ENCODE data around the gene SEC23B.
"Not testable (repeated sequence)": the region's sequence is repeated elsewhere in the genome, so short reads cannot be mapped to it uniquely, and the experiment has no call there.

Gene SEC23B

DNA sequence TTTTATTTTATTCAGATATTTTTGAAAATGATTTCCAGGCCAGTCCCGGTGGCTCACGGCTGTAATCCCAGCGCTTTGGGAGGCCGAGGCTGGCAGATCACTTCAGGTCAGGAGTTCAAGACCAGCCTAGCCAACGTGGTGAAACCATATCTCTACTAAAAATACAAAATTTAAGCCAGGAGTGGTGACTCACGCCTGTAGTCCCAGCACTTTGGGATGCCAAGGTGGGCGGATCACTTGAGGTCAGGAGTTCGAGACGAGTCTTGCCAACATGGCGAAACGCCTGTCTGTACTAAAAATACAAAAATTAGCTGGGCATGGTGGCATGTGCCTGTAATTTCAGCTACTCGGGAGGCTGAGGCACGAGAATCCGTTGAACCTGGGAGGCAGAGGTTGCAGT lies 19.0 kb downstream of the SEC23B start:
- not testable (repeated sequence) for DNase-seq (ENCODE audit: low spot score)

GRCh38 chr20:18527339-18527738 lies 19.6 kb downstream of the SEC23B start:
- DNase-seq (ENCODE audit: low spot score): no peak

DNA sequence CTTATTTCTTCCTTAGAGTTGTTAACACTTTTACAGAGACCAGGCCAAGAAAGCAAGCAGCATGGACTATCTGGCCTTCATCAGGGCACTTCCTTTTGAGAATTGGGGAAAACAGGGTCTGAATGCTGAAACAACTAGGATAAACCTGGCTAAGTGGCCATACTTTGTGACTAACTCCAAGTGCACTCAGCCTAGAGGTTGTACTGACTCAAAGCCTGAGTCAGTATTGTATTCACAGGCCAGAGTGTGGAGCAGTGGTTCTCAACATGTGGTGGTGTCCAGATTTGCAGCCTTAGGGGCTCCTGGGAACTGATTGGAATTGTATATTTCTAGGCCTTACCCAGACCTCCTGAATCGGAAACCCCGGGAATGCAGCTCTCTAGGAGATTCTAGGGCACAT lies 20.1 kb downstream of the SEC23B start:
- no peak for DNase-seq (ENCODE audit: low spot score)

- no peak for DNase-seq (ENCODE audit: low spot score)
Observed at GRCh38 chr20:18529041-18529440, 21.3 kb downstream of the SEC23B start.

DNA sequence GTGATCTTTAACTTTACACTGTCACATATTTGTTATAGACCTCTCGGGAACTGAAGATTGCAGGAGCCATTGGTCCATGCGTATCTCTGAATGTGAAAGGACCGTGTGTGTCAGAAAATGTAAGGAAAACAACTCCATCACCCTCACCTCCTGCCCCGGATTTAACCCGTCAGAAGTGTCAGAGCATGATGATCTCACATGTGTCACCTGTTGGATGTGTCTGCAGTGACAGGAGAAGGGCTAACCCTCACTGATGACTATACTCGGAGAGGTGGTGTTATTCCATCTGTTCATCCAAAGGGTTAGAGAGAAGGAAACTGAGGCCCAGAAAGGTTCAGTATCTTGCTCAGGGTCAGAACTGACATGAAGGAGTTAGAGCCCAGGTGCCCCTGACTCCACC lies 24.9 kb downstream of the SEC23B start:
- no peak for DNase-seq (ENCODE audit: low spot score)

DNA sequence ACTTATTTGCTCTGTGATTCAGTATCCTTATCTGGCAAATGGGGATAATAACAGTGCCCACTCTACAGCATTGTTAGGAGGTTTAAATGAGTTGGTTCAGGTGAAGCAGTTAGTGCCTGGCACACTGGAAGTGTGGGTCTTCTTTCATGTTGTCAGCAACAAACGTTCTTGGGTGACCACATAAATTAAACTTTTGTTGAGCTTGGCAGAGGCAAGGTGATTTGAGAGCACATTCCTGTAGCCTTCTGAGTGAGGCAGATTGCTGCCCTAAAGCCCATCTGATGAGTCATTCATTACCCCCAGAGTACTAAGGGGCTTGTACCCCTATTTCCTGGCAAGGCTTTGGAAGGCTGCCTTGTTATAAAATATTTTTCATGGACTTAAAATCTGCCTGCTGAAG lies 25.8 kb downstream of the SEC23B start:
- DNase-seq (ENCODE audit: low spot score): no peak

- no peak for DNase-seq (ENCODE audit: low spot score)
Observed at GRCh38 chr20:18533978-18534644, 26.4 kb downstream of the SEC23B start.

DNA sequence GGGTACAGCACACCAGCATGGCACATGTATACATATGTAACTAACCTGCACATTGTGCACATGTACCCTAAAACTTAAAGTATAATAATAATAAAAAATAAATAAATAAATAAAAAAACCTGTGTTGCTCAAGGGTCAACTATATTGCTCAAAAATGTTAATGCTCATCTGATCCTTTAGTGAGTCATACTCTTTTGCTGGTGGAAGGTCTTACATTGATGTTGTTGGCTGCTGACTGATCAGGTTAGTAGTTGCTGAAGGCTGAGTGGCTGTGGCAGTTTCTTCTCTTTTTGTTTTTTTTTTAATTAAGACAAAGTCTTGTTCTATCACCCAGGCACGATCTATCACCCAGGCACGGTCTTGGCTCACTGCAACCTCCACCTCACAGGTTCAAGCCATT lies 29.9 kb downstream of the SEC23B start:
- no peak for DNase-seq (ENCODE audit: low spot score)

DNA sequence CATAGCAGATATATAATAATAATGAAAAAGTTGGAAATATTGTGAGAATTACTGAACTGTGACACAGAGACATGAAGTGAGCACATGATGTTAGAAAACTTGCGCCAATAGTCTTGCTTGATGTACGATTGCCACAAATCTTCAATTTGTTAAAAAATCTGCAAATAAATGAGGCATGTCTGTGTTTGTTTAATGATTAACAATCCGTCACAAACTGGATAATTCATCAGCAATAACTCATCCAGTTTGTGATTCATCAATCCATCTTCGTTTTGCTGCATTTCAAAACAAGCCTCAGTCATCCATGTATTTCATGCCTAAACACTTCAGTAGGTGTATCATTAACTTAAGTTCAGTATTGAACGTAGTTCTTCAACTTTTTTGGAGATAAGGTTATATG lies 34.0 kb downstream of the SEC23B start:
- no peak for DNase-seq (ENCODE audit: low spot score)

- DNase-seq (ENCODE audit: low spot score): no peak
Observed at GRCh38 chr20:18543216-18543615, 35.5 kb downstream of the SEC23B start.

GRCh38 chr20:18543932-18544331 lies 36.2 kb downstream of the SEC23B start:
- no peak for DNase-seq (ENCODE audit: low spot score)

DNA sequence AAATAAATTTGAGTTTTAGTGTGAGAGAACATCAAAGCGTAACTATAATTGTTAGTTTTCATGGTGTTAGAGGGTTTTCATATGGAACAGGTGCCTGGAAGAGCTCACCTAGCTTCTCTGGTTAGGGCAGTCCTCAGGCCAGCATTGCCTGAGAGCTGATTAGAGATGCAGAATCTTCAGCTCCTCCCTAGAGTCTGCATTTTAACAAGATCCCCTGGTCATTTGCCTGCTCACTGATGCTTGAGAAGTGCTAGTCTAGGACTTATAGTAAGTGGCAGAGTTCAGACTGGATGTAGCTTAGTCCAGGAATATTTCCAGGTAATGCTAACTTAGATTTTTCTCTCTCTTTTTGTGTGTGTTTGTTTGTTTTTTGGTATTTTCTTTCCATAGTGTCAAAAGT lies 37.8 kb downstream of the SEC23B start:
- no peak for DNase-seq (ENCODE audit: low spot score)

GRCh38 chr20:18548465-18548864 lies 40.7 kb downstream of the SEC23B start:
- DNase-seq (ENCODE audit: low spot score): no peak

DNA sequence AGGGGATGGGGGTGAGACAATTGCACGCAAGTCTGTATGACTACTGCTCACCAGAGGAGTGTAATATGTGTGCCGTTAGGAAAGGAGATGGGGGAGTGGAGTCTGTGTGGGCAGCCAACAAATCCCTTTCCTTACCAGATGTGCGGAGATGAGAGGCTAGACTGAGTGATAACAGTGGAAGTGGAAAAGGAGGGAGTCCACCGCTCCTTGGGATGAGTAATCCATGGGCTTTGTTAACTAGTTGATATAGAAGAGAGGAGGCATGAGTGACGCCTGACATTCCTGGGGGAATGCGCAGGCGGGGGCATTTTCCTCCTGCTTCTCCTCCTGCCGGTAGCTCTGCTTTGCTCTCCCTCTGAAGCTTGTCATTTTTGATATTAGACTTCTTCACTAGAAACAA lies 46.0 kb downstream of the SEC23B start:
- no peak for DNase-seq (ENCODE audit: low spot score)

DNA sequence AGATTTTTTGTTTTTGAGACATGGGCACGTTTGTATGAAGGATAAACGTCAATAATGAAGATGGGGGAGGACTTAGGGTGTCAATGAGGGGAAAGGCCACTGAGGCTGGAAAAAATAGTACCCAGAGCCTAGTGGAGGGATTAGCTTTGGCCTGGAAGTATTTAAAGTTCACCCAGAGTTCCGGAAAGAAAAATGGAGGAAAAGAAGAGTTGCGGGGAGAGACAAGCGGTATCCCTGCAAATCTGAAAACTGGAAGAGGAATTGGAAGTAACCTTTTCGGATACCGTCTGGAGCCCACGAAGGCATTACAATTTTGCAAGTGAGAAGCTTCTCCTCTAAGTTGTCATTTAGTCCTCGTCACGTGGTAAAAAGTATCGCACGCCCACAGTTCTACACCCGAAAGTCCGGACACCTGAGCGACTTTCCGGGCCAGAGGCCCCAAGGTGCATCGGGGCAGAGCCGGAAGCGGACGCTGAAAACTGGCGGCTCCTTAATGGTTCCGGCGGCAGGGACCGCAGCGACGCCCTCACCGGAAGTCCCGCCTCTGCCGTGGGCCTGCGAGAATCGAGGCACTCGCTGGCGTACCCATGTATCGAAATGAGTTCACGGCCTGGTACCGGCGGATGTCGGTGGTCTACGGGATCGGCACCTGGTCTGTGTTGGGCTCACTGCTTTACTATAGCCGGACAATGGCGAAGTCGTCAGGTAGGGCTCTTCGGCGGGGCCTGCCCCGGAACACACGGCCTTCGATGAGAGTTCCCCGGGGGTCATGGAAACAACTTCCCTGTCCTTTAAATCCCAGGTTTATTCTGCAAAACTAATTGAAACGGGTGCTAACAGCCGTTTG lies 59.4 kb downstream of the SEC23B start, which contains the start of gene SMIM26:
Gene SMIM26 (plus strand): TSS at position 541 of the 847 bp plus-strand sequence. CDS start 47 bp downstream, at position 588.
- peak; percentile 86 for DNase-seq (ENCODE audit: low spot score)

DNA sequence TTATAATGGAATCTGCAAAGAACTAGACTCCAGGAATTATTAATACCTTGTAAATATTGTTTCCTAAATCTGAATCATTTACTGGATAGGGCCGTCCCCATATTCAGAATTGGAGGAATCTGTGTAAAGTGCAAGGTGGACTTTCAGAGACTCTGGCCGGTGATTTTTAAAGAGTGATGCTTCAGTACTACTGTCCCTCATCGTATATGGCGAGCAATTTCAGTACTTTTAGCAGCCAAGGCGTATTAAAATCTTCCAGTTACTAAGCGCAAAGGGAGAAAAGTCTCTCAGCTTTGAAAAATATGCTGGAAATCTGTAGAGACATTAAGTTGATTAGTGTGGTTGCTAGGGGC lies 60.0 kb downstream of the SEC23B start:
- DNase-seq (ENCODE audit: low spot score): no peak

- DNase-seq (ENCODE audit: low spot score): no peak
Observed at GRCh38 chr20:18571009-18571408, 63.3 kb downstream of the SEC23B start.

- DNase-seq (ENCODE audit: low spot score): no peak
Observed at GRCh38 chr20:18571578-18571977, 63.8 kb downstream of the SEC23B start.

- DNase-seq (ENCODE audit: low spot score): no peak
Observed at GRCh38 chr20:18577942-18578341, 70.2 kb downstream of the SEC23B start.

GRCh38 chr20:18578581-18578980 lies 70.8 kb downstream of the SEC23B start:
- no peak for DNase-seq (ENCODE audit: low spot score)

DNA sequence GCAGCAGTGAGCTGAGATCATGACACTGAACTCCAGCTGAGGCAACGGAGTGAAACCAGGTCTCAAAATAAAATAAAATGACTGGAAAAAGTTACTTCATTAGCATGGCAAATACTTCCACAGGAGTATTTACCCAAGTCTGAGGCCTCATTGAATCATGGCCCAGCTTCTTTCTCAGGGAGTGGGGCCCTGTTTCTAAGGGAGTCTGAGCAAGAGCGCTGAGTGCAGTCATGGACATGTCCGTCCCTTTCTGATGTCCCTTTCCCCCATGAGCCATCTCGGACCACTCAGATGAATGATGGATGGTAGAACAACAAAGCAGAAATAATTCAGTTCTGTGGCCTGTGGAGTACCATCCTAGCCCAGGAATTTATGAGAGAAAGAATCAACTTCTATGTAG lies 72.3 kb downstream of the SEC23B start:
- no peak for DNase-seq (ENCODE audit: low spot score)

DNA sequence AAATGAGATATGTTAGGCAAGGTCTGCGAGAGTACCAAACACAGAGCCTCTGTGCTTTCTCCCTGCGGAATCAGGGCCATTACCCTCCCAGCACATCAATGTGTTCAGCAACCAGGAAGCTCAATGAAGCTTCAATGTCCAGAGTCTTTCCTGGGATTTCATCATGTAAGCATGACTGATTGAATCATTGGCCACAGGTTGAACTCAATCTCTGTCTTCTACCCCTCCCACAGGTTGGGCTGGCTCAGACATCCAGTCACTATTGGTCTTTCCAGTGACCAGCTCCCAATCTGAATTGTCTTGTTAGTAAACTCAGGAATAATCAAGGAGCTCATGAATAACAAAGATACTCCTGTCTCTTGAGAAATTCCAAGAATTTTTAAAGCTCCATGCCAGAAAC lies 77.4 kb downstream of the SEC23B start:
- no peak for DNase-seq (ENCODE audit: low spot score)
